Pancreas (tissue), 10 donors: ENCODE data around the gene EFHC1. TPM values are rescaled to one million over a fixed set of nuclear protein-coding genes. Genes with fewer than 3 reads are reported as not detected.

ENCODE experiments used
- ATAC-seq, 4 donors: fragments of 200-7000 bp; cut with Tn5 transposase; one replicate each; pipeline versions ENCODE4 v1.8.0 to v1.9.1; 2020; ENCODE audit warnings: mild to moderate bottlenecking in 4 of 4, moderate library complexity in 4 of 4
- DNase-seq, 6 donors: peaks; one replicate each; pipeline ENCODE4 v3.0.0-alpha.2; 2020
- FAIRE-seq: peaks from 2 replicates; lab custom pipeline; 2012; peaks lifted over from hg19 to GRCh38; lab: Jason Lieb, UNC
- H3K27ac ChIP-seq, 4 donors: fragments of 200-600 bp; sonication (generic); 1 replicate in 3 of 4; 2 replicates in 1 of 4; pipeline versions ENCODE4 v1.5.0 to v1.8.0; 2020
- H3K27me3 ChIP-seq, 4 donors: fragments of 200-600 bp; one replicate each; pipeline ENCODE4 v1.8.0; 2021
- H3K36me3 ChIP-seq, 3 donors: fragments of 200-600 bp; sonication (generic) in 1 of 3; one replicate each; pipeline versions ENCODE4 v1.5.0 to v1.8.0; 2020 to 2021
- H3K4me1 ChIP-seq, 3 donors: fragments of 200-600 bp; one replicate each; pipeline ENCODE4 v1.8.0; 2021
- H3K4me3 ChIP-seq, 4 donors: fragments of 200-600 bp; sonication (generic) in 2 of 4; one replicate each; pipeline versions ENCODE4 v1.5.0 to v1.8.0; 2020 to 2021
- H3K9me3 ChIP-seq, 4 donors: fragments of 200-600 bp; one replicate each; pipeline ENCODE4 v1.8.0; 2021
- whole genome bisulfite sequencing, 2 donors: extraction: QIAGEN DNeasy Blood & Tissue Kit; methylation state at CpG; one replicate each; pipeline ENCODE4 v1.1.7; 2013; 5-methylcytosine and 5-hydroxymethylcytosine counted together
- intact Hi-C, 3 donors: fragments of 100-400 bp; cut with DNase I; formaldehyde crosslinking; loops; one replicate each; pipeline versions ENCODE4 v1.11.1 to v1.14.2; 2022
- polyA plus RNA-seq, 2 donors: library from polyadenylated mRNA; stranded (reverse); fragments of 200-250 nt; gene quantifications; one replicate each; pipeline ENCODE4 v1.2.3, GENCODE V29; 2013
- total RNA-seq, 6 donors: library from RNA; stranded (reverse); fragmentation: NEBNext Ultra II Directional in 4 of 6; extraction: Animal tissue kit (Norgen Biotek cat#: 25700) in 4 of 6; gene quantifications; one replicate each; pipeline versions ENCODE4 v1.2.1 to v1.2.4, GENCODE V29; 2021 to 2023
- TF ChIP-seq, protein P1 (sequence below), 4 donors: fragments of 200-600 bp; sonication (generic) in 3 of 4; IDR thresholded peaks; one replicate each; pipeline versions ENCODE4 v1.5.0 to v1.8.0; 2021; ENCODE audit warnings: antibody characterized with exemption in 4 of 4
- donor health status: healthy with polysubstance abuse.
- donor health status: DM: no; HTN: no; CAD: no; lungs with moderate emphysema.
- donor health status: DM: no; HTN: no; CAD: no.
- donor health status: control.
- donor health status: control.
- donor health status: Bipolar disorder and iron deficiency.
- donor health status: DM: yes; HTN: yes; CAD: no.
- donor health status: DM: no; HTN: no; CAD: no.
- donor health status: DM: no; HTN: no; CAD: no.
- donor health status: DM: yes; HTN: yes; CAD: no.

The EFHC1 gene
- total and polyA plus RNA-seq, 8 donors: 5.5 to 39.0 (median 10.4) TPM

DNA sequence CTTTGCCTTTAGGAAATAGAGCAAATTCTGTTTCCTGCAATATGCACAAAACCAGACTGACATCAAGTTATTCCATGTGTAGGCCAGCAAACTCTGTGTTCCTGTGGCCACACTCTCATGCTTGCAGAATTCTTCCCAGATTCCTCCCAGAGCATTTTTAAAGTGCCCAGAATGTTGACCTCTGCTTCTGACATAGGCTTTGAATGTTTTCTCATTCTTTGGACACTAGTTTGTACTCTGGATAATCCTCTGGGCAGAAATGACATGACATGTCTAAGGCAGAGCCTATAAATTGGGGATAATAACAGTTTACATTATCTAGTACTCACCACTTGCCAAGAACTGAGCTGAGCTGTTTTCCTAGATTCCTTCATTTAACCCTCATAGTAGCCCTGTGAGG, 9.2 kb upstream of the EFHC1 start:
- no peak for FAIRE-seq
- intact Hi-C loops: loop anchor here in 2 of 3 donors (5.0 to 10.0 kb wide), 2 partner anchors 184 to 186 kb away; no protein-coding TSS in a partner anchor

DNA sequence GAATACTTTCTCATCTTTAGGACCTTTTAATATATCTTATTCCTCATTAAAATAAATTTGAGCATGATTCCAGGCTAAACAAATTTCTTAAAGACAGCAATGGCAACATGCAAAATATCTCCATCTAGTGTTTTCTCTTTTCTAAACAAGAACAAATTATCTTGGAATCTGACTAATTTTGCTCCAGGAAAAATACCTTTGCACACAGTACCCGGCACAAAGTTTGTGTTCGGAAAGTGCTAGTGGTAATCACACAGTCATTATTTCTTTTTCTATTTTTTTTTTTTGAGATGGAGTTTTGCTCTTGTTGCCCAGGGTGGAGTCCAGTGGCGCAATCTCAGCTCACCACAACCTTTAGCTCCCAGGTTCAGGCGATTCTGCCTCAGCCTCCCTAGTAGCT, 8.2 kb upstream of the EFHC1 start:
- intact Hi-C loops: loop anchor here in 2 of 3 donors (2.0 to 10.0 kb wide), 3 partner anchors 183 to 253 kb away; no protein-coding TSS in a partner anchor
- no peak overlapping the region for H3K27ac ChIP-seq
- H3K9me3 ChIP-seq: no peaks in the 10 kb centered on the region
- DNase-seq (no peak), ATAC-seq (no peak), FAIRE-seq (no peak)
- H3K36me3 ChIP-seq: no peaks in the 10 kb centered on the region
- H3K4me1 ChIP-seq: no peaks in the 10 kb centered on the region
- WGBS, 2 donors: 71 to 84% methylated on average over 4 of the region's 4 CpGs
- H3K4me3 ChIP-seq: no peak overlapping the region
- TF ChIP-seq, protein P1, sequence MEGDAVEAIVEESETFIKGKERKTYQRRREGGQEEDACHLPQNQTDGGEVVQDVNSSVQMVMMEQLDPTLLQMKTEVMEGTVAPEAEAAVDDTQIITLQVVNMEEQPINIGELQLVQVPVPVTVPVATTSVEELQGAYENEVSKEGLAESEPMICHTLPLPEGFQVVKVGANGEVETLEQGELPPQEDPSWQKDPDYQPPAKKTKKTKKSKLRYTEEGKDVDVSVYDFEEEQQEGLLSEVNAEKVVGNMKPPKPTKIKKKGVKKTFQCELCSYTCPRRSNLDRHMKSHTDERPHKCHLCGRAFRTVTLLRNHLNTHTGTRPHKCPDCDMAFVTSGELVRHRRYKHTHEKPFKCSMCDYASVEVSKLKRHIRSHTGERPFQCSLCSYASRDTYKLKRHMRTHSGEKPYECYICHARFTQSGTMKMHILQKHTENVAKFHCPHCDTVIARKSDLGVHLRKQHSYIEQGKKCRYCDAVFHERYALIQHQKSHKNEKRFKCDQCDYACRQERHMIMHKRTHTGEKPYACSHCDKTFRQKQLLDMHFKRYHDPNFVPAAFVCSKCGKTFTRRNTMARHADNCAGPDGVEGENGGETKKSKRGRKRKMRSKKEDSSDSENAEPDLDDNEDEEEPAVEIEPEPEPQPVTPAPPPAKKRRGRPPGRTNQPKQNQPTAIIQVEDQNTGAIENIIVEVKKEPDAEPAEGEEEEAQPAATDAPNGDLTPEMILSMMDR (IDR thresholded peaks at IDR 0.05): no peak
- no peaks in the 10 kb centered on the region for H3K27me3 ChIP-seq

More for the DNA sequence above, 9.2 kb upstream of the EFHC1 start:
- ATAC-seq (no peak), DNase-seq (no peak)
- H3K36me3 ChIP-seq: no peaks in the 10 kb centered on the region
- no peak overlapping the region for H3K4me3 ChIP-seq
- no peaks in the 10 kb centered on the region for H3K4me1 ChIP-seq
- TF ChIP-seq, protein P1 (IDR thresholded peaks at IDR 0.05): no peak
- no peaks in the 10 kb centered on the region for H3K9me3 ChIP-seq
- no peaks in the 10 kb centered on the region for H3K27me3 ChIP-seq
- no peak overlapping the region for H3K27ac ChIP-seq

DNA sequence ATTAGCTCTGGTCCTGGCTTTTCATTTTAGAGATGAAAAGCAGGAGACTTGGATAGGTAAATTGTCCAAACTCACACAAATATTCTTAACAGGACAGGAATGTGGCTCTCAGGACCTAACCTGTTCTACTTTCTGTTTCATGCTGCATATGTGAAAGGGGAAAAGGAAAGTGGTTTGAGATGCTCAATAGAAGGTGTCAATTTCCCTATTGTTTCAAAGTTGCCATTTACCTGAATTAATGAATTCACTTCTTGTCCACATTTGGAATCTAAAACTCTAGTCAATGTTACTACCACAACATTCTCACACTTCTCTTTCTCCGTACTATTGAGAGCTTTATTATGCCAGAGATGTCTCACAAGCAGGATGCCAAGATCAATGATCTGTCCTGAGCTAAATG, 4.8 kb upstream of the EFHC1 start:
- Histone ChIP-seq H3K4me1 (peaks cover 0 to 3% (median 0%) of the 10 kb centered on the region in 3 donors), H3K36me3 (no peaks in the 10 kb centered on the region), H3K27me3 (no peaks in the 10 kb centered on the region), H3K27ac (no peak overlapping the region), H3K9me3 (no peaks in the 10 kb centered on the region), H3K4me3 (no peak overlapping the region)
- WGBS, 2 donors: 54 to 81% methylated on average over 1 of the region's 1 CpG
- intact Hi-C loops: loop anchor here in 1 of 3 donors (5.0 to 10.0 kb wide), 2 partner anchors 179 to 247 kb away; no protein-coding TSS in a partner anchor
- ATAC-seq (no peak), DNase-seq (no peak), FAIRE-seq (no peak)
- TF ChIP-seq, protein P1 (IDR thresholded peaks at IDR 0.05): no peak

DNA sequence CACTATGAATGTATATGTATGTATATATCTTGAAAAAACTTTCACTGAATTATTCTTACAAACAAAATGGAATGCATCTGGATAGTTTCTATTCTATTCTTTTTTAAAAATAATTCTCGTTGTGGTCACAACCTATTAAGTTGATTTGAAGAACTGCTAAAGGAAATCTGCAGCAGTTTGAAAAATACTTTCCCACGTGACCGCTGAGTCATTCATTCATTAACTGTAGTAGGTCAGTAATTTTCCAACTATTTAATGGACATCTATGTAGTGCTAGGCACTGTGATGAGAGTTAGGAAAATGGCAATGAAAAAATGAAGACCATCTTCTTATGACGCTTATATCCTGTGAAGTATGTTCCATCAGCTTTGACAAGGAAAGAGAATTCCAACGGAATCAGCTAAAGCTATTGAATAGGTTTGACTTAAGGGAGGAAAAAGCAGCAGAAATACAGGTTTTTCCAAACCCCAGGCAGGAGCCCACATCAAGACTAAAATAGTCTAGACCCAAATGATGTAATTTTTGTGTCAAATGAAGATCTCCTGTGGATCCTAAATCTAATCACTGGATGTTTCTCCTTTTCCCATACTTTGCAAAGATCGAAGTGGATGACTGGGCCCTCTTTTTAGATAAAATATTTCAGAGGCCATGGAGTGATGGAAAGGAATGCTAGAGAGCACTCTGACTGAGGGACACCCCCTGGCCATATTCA, 4.1 kb upstream of the EFHC1 start:
- TF ChIP-seq, protein P1 (IDR thresholded peaks at IDR 0.05): no peak
- Histone ChIP-seq H3K4me3 (no peak overlapping the region), H3K4me1 (peaks cover 0 to 3% (median 0%) of the 10 kb centered on the region in 3 donors), H3K27me3 (no peaks in the 10 kb centered on the region), H3K27ac (no peak overlapping the region), H3K9me3 (no peaks in the 10 kb centered on the region), H3K36me3 (no peaks in the 10 kb centered on the region)
- intact Hi-C loops: loop anchor here in 1 of 3 donors (5.0 to 10.0 kb wide), 2 partner anchors 179 to 246 kb away; no protein-coding TSS in a partner anchor
- DNase-seq (no peak), FAIRE-seq (no peak), ATAC-seq (no peak)
- WGBS, 2 donors: 43% methylated on average over 6 of the region's 6 CpGs
